Smooth muscle cell (in vitro differentiated cells): ENCODE data around the gene ARHGAP15. TPM values are rescaled to one million over a fixed set of nuclear protein-coding genes. Genes with fewer than 3 reads are reported as not detected.

Experiments used
- DNase-seq: peaks from one replicate; lab custom pipeline; 2025; ENCODE audit not compliant: unreplicated experiment; lab: John Stamatoyannopoulos, UW
- H2AFZ ChIP-seq: fragments of 200-600 bp; sonication (generic); 2 replicates; pipeline ENCODE4 v1.6.0; 2016; ENCODE audit warnings: antibody characterized with exemption, low read depth, mild to moderate bottlenecking
- H3F3A ChIP-seq: fragments of 200-600 bp; sonication (generic); 2 replicates; pipeline ENCODE4 v1.6.0; 2017; ENCODE audit warnings: antibody characterized with exemption, low read depth
- H3K27ac ChIP-seq: fragments of 200-600 bp; sonication (generic); 2 replicates; pipeline ENCODE4 v1.5.1; 2016; ENCODE audit warnings: low read depth, mild to moderate bottlenecking
- H3K27me3 ChIP-seq: fragments of 200-600 bp; sonication (generic); 2 replicates; pipeline ENCODE4 v1.6.1; 2016; ENCODE audit warnings: low read depth, mild to moderate bottlenecking
- H3K36me3 ChIP-seq: fragments of 200-600 bp; sonication (generic); 2 replicates; pipeline ENCODE4 v1.5.1; 2016; ENCODE audit warnings: low read depth
- H3K4me1 ChIP-seq: fragments of 200-600 bp; sonication (generic); 2 replicates; pipeline ENCODE4 v1.5.1; 2016; ENCODE audit warnings: low read depth
- H3K4me2 ChIP-seq: fragments of 200-600 bp; sonication (generic); 2 replicates; pipeline ENCODE4 v1.6.0; 2016; ENCODE audit warnings: mild to moderate bottlenecking
- H3K4me3 ChIP-seq: fragments of 200-600 bp; sonication (generic); 2 replicates; pipeline ENCODE4 v1.5.1; 2016; ENCODE audit warnings: mild to moderate bottlenecking
- H3K79me2 ChIP-seq: fragments of 200-600 bp; sonication (generic); 2 replicates; pipeline ENCODE4 v1.6.0; 2016; ENCODE audit warnings: low read depth, mild to moderate bottlenecking
- H3K9ac ChIP-seq: fragments of 200-600 bp; sonication (generic); 2 replicates; pipeline ENCODE4 v1.6.0; 2016; ENCODE audit warnings: low read depth
- H3K9me3 ChIP-seq: fragments of 200-600 bp; sonication (generic); replicated peaks from 2 replicates; pipeline ENCODE4 v1.5.1; 2016; ENCODE audit warnings: low read depth
- H4K20me1 ChIP-seq: fragments of 200-600 bp; sonication (generic); 2 replicates; pipeline ENCODE4 v1.6.0; 2016; ENCODE audit warnings: low read depth
- CTCF ChIP-seq: fragments of 200-600 bp; sonication (generic); IDR thresholded peaks from 2 replicates; pipeline ENCODE4 v1.5.1; 2017; ENCODE audit warnings: borderline replicate concordance, mild to moderate bottlenecking, antibody characterized with exemption; ENCODE audit not compliant: insufficient read depth, poor library complexity, severe bottlenecking
- WGBS: methylation state at CpG from one replicate; pipeline ENCODE4 v1.1.7; 2016; ENCODE audit warnings: low lambda C conversion rate; 5-methylcytosine and 5-hydroxymethylcytosine counted together
- polyA plus RNA-seq: library from polyadenylated mRNA; unstranded; fragments of >200 nt; fragmentation: Nextera tagmentation; extraction: Ambion mirVana; gene quantifications from 2 replicates; pipeline ENCODE4 v1.2.1, GENCODE V29; 2016
- total RNA-seq: library from RNA; depleted of rRNA; stranded (reverse); fragments of >200 nt; gene quantifications from 2 replicates; pipeline ENCODE4 v1.2.3, GENCODE V29; 2014

Gene ARHGAP15
- total and polyA plus RNA-seq, 2 experiments from 2014 or later = not detected

GRCh38 chr2:143732076-143732475 lies 602.9 kb downstream of the ARHGAP15 start:
- no peak for DNase-seq
- Histone ChIP-seq H3K4me1 (no peaks in the 10 kb centered on the region), H3K79me2 (no peaks in the 10 kb centered on the region), H3K27ac (no peak overlapping the region), H3F3A (no peaks in the 10 kb centered on the region), H3K9ac (no peak overlapping the region), H3K27me3 (no peaks in the 10 kb centered on the region), H3K4me2 (no peak overlapping the region), H3K4me3 (no peak overlapping the region), H2AFZ (no peak overlapping the region), H3K9me3 (no peaks in the 10 kb centered on the region), H3K36me3 (no peaks in the 10 kb centered on the region), H4K20me1 (no peaks in the 10 kb centered on the region)
- TF ChIP-seq CTCF = no peak

- Histone ChIP-seq H3K9me3 (no peaks in the 10 kb centered on the region), H3K27ac (no peak overlapping the region), H3K4me1 (no peaks in the 10 kb centered on the region), H3K36me3 (no peaks in the 10 kb centered on the region), H3K27me3 (no peaks in the 10 kb centered on the region), H3K4me3 (no peak overlapping the region), H3K9ac (no peak overlapping the region), H3K4me2 (no peak overlapping the region), H2AFZ (no peak overlapping the region), H3K79me2 (no peaks in the 10 kb centered on the region), H4K20me1 (no peaks in the 10 kb centered on the region), H3F3A (no peaks in the 10 kb centered on the region)
- WGBS = 98% methylated on average over 2 of the region's 2 CpGs
- no peak for TF ChIP-seq CTCF
- DNase-seq = no peak
Measured at GRCh38 chr2:143732871-143733270, 603.7 kb downstream of the ARHGAP15 start.

- no peaks in the 10 kb centered on the region for H3K4me1 ChIP-seq
- TF ChIP-seq CTCF = no peak
- no peak overlapping the region for H3K4me2 ChIP-seq
- H3K9ac ChIP-seq = no peak overlapping the region
- no peak overlapping the region for H2AFZ ChIP-seq
- DNase-seq = no peak
- no peaks in the 10 kb centered on the region for H4K20me1 ChIP-seq
- no peak overlapping the region for H3K4me3 ChIP-seq
- no peaks in the 10 kb centered on the region for H3K79me2 ChIP-seq
- H3K27ac ChIP-seq = no peak overlapping the region
- 89% methylated on average over 2 of the region's 2 CpGs for WGBS
- H3K36me3 ChIP-seq = no peaks in the 10 kb centered on the region
- H3K27me3 ChIP-seq = no peaks in the 10 kb centered on the region
- no peaks in the 10 kb centered on the region for H3F3A ChIP-seq
- no peaks in the 10 kb centered on the region for H3K9me3 ChIP-seq
Measured at GRCh38 chr2:143734507-143734906, 605.3 kb downstream of the ARHGAP15 start.

- Histone ChIP-seq H3K4me2 (no peak overlapping the region), H3K9me3 (no peaks in the 10 kb centered on the region), H3K27ac (no peak overlapping the region), H4K20me1 (no peaks in the 10 kb centered on the region), H3F3A (no peaks in the 10 kb centered on the region), H2AFZ (no peak overlapping the region), H3K79me2 (no peaks in the 10 kb centered on the region), H3K27me3 (no peaks in the 10 kb centered on the region), H3K4me1 (no peaks in the 10 kb centered on the region), H3K9ac (no peak overlapping the region), H3K4me3 (no peak overlapping the region), H3K36me3 (no peaks in the 10 kb centered on the region)
- 73% methylated on average over 3 of the region's 3 CpGs for WGBS
- TF ChIP-seq CTCF = no peak
- no peak for DNase-seq
Measured at GRCh38 chr2:143736904-143737303, 607.7 kb downstream of the ARHGAP15 start.
